GM12873 (cell line): ENCODE data around the gene SLC25A51.

Experiments used
- TF ChIP-seq, protein P1 (sequence below): IDR thresholded peaks from 2 replicates; pipeline ENCODE4 v1.5.1; 2012; ENCODE audit warnings: low read depth, mild to moderate bottlenecking, moderate library complexity, low read length, control low read depth; ENCODE audit not compliant: insufficient read depth; ENCODE audit errors: missing control alignments

The SLC25A51 gene

DNA sequence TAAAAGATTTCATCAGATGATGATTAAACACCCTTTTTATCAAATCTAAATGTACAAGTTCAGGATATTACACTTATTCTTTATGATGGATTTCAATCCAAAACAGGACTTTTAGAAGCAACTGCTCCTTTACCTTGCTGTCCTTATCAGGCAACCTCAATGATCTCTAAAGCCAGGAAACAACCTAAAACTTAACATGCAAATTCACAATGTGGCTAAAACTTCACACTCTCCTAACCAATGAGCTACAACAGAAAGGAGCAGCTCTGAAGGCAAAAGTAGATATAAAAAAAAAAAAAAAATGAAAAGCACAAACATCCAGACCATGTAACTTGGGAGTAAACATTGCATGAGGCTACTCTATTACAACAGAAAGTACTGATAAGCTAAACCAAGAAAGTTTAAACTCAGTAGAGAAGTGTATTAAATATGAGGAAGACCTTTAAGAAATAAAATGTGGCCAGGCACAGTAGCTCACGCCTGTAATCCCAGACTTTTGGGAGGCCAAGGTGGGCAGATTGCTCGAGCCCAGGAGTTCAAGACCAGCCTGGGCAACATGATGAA lies 22.9 kb downstream of the SLC25A51 start:
- TF ChIP-seq, protein P1, sequence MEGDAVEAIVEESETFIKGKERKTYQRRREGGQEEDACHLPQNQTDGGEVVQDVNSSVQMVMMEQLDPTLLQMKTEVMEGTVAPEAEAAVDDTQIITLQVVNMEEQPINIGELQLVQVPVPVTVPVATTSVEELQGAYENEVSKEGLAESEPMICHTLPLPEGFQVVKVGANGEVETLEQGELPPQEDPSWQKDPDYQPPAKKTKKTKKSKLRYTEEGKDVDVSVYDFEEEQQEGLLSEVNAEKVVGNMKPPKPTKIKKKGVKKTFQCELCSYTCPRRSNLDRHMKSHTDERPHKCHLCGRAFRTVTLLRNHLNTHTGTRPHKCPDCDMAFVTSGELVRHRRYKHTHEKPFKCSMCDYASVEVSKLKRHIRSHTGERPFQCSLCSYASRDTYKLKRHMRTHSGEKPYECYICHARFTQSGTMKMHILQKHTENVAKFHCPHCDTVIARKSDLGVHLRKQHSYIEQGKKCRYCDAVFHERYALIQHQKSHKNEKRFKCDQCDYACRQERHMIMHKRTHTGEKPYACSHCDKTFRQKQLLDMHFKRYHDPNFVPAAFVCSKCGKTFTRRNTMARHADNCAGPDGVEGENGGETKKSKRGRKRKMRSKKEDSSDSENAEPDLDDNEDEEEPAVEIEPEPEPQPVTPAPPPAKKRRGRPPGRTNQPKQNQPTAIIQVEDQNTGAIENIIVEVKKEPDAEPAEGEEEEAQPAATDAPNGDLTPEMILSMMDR, result no peak

DNA sequence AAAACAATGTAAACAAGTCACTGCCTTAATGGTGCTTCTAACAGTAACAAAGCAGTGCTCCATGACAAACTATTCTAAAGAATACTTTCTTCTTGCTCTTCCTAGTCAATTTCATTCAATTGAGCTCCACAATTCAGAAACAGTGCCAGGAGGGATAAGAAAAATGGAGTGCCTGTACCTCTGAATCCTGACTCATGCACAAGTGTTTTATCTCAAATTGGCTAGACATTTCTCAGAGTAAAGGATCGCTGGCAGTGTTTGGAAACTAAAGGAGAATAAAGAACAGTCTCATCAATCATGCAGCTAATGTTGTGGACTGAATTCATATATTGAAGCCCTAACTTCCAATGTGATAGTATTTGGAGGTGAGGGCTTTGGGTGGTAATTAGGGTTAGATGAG lies 27.6 kb downstream of the SLC25A51 start:
- TF ChIP-seq, protein P1, result no peak

DNA sequence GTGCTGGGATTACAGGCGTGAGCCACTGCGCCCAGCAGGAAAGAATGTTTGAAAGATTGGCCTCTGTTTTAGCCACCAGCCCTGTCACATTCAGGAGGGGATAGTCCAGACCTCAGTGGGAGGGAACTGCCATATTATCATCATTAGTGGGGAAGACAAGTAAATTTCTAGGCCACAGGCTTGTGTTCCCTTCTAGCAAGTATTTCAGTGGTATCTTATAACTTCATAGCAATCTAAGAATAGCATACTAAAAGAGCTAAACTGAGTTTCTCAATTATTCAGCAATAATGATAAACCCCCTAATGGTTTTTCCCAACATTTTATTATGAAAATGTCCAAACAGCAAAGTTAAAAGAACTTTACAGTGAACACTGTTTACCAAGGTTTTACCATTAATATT lies 30.0 kb downstream of the SLC25A51 start:
- TF ChIP-seq, protein P1, result no peak

DNA sequence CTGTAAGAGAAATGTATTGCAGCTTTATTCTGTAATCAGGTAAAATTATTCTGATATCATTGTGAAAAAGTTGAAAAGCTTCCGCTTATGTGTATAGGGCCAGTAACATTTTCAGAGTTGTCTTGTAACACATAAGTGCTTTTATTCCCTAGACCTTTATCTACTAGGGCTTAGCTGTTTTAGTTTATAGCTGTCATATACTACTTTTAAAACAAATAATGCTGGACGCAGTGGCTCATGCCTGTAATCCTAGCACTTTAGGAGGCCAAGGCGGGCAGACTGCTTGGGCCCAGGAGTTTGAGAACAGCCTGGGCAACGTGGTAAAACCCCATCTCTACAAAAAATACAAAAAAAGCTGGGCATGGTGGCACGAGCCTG lies 33.1 kb downstream of the SLC25A51 start:
- TF ChIP-seq, protein P1, result no peak

DNA sequence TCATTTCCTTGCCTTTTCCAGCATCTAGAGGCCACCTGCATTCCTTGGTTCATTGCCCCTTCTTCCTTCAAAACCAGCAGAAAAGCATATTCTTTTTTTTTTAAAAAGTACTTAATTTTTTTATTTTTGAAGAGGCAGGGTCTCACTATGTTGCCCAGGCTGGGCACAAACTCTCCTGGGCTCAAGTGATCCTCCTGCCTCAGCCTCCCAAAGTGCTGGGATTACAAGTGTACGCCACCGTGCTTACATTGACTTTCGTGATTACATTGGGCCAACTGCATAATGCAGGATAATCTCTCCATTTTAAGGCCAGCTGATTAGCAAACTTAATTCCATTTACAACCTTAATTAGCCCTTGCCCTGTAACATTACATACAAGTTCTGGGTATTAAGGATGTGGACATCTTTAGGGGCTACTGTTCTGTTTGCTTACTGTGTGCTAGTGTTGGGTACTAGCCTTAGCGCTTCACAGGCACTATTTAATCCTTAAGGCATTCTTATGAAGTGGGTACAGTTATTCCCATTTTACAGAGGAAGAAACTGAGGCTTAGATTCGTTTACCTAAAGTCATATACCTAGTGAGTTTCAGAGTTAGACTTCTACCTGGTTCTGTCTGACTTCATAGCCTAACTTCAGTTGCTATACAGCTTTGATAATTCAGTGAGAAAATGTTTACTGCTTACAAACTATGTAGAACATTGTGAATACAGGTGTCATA lies 33.7 kb downstream of the SLC25A51 start:
- TF ChIP-seq, protein P1, result no peak

DNA sequence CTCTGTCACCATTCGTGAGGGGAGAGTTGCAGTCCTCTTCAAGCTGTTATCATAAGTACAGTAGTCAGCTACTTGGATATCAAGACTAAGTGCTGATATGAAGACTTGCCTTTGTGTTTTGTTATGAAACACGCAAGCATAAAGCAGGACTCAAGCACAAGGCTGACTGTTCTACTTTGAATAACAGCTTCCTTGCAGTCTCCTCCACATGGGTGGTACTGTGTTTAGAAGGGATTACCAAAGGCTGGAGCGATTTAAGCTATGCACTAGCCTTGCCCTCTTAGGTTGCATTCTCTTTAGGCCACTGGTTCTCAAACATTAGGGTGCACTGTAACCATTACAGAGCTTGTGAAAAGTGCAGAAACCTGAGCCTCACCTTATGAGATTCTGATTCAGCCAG lies 41.4 kb downstream of the SLC25A51 start:
- TF ChIP-seq, protein P1, result no peak

DNA sequence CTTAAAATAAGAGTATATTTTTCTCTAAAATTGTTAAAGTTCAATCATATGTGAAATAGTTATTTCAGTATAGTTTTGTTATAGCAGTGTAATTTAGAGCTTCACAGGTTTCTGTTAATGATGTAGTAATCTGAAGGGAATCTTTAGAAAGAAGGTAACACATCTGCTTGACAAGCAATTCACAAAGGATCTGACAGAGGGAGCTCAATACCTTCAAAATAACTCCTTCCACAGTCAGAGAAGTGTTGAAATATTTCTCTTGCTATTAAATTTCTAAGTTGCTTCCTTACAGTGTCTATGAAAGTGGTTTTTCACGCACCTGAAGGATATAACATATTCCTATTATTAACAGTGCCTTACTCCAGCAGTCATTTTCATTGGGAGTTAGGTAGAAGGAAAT lies 44.9 kb downstream of the SLC25A51 start:
- TF ChIP-seq, protein P1, result no peak
